ENCODE measurements around the gene TTLL11. TPM values are rescaled to one million over a fixed set of nuclear protein-coding genes. Genes with fewer than 3 reads are reported as not detected.

TTLL11 gene
- total RNA-seq, 1 experiment from 2014 or later = 1.5 TPM

DNA sequence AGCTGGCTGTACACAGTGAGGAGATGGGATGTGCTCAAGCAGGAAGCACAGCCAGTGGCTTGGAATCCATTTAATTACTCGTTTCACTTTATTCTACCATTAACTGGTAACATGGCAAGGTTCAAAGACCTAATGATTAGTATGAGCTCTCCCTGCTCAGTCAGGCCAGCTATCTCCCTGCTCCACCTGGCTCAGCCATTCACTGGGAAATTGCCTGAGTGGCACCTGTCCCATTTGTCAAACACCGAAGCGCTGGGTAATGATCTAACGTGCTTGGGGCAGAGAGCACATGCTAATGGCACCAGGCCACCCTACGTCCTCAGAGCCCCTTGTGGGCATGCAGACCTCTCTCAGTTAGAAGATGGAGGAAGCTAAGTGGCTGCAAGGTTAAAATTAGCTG, 162.2 kb downstream of the TTLL11 start:
- Mint-ChIP-seq H3K27ac (no peak overlapping the region), H3K9me3 (no peaks in the 10 kb centered on the region), H3K27me3 (ENCODE audit: low read depth) (peaks cover 6% of the 10 kb centered on the region), H3K4me1 (peaks cover 8 to 14% of the 10 kb centered on the region in 2 experiments), H3K36me3 (ENCODE audit: insufficient read depth in 1 of 3, low read depth in 3 of 3) (no peaks in the 10 kb centered on the region), H3K4me3 (no peak overlapping the region)
- Histone ChIP-seq H3K23ac (ENCODE audit: insufficient read length, low read depth, low read length) (no peak overlapping the region), H3K27me3 (ENCODE audit: insufficient read depth, low read length) (no peaks in the 10 kb centered on the region), H4K8ac (replicated peaks; ENCODE audit: insufficient read length, low read depth, low read length) (no peak overlapping the region), H3K27ac (ENCODE audit: insufficient read length, low read depth, low read length) (no peak overlapping the region), H2AFZ (ENCODE audit: low read length) (no peak overlapping the region), H2BK12ac (ENCODE audit: insufficient read length, low read depth, low read length) (no peak overlapping the region), H2BK15ac (ENCODE audit: low read depth, low read length) (no peak overlapping the region), H2BK5ac (ENCODE audit: insufficient read length, low read length) (no peak overlapping the region), H3K4me2 (ENCODE audit: insufficient read depth, insufficient read length, low read length) (no peak overlapping the region), H3T11ph (ENCODE audit: low read length) (no peak overlapping the region), H2BK20ac (ENCODE audit: low read depth, low read length, poor library complexity, severe bottlenecking) (no peak overlapping the region), H3K18ac (ENCODE audit: insufficient read length, low read depth, low read length) (no peak overlapping the region), H2BK120ac (ENCODE audit: low read depth, low read length, poor library complexity, severe bottlenecking) (no peak overlapping the region), H3K79me1 (ENCODE audit: insufficient read depth, low read depth, low read length, poor library complexity, severe bottlenecking) (no peaks in the 10 kb centered on the region), H3K79me2 (ENCODE audit: insufficient read depth, low read length) (no peaks in the 10 kb centered on the region), H4K20me1 (ENCODE audit: control insufficient read depth, insufficient read depth, insufficient read length) (no peaks in the 10 kb centered on the region), H3K4ac (ENCODE audit: low read depth, low read length) (no peak overlapping the region), H4K91ac (ENCODE audit: insufficient read length, low read depth, low read length) (no peak overlapping the region), H3K4me1 (ENCODE audit: insufficient read depth, low read length) (no peaks in the 10 kb centered on the region), H3K9me3 (ENCODE audit: control insufficient read depth, low read depth, low read length) (no peaks in the 10 kb centered on the region), H2AK5ac (ENCODE audit: insufficient read length, low read length) (no peak overlapping the region), H3K14ac (ENCODE audit: insufficient read depth, low read length) (no peak overlapping the region), H4K5ac (ENCODE audit: insufficient read length, low read depth, low read length) (no peak overlapping the region), H3K9ac (ENCODE audit: extremely low read depth, insufficient read length, low read length) (no peak overlapping the region), H3K56ac (ENCODE audit: insufficient read length, low read depth, low read length) (no peak overlapping the region), H3K23me2 (ENCODE audit: insufficient read length, low read depth, low read length, poor library complexity, severe bottlenecking) (no peaks in the 10 kb centered on the region)
- WGBS (ENCODE audit: extremely low coverage, insufficient read length, low lambda C conversion rate) = no CpG with 5 or more reads among the region's 5 CpGs
- no peak for DNase-seq
- TF ChIP-seq, protein P1, sequence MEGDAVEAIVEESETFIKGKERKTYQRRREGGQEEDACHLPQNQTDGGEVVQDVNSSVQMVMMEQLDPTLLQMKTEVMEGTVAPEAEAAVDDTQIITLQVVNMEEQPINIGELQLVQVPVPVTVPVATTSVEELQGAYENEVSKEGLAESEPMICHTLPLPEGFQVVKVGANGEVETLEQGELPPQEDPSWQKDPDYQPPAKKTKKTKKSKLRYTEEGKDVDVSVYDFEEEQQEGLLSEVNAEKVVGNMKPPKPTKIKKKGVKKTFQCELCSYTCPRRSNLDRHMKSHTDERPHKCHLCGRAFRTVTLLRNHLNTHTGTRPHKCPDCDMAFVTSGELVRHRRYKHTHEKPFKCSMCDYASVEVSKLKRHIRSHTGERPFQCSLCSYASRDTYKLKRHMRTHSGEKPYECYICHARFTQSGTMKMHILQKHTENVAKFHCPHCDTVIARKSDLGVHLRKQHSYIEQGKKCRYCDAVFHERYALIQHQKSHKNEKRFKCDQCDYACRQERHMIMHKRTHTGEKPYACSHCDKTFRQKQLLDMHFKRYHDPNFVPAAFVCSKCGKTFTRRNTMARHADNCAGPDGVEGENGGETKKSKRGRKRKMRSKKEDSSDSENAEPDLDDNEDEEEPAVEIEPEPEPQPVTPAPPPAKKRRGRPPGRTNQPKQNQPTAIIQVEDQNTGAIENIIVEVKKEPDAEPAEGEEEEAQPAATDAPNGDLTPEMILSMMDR (conservative IDR thresholded peaks at IDR 0.05) = no peak

Data from H9 (cell line).